ENCODE data around the gene PARD3B. TPM values are rescaled to one million over a fixed set of nuclear protein-coding genes. Genes with fewer than 3 reads are reported as not detected.

PARD3B gene
- total and polyA plus RNA-seq, 2 of the 13 experiments (the other 11 are each of a cell fraction or from before 2014, with no cell fraction given): 0.71 to 2.3 TPM

DNA sequence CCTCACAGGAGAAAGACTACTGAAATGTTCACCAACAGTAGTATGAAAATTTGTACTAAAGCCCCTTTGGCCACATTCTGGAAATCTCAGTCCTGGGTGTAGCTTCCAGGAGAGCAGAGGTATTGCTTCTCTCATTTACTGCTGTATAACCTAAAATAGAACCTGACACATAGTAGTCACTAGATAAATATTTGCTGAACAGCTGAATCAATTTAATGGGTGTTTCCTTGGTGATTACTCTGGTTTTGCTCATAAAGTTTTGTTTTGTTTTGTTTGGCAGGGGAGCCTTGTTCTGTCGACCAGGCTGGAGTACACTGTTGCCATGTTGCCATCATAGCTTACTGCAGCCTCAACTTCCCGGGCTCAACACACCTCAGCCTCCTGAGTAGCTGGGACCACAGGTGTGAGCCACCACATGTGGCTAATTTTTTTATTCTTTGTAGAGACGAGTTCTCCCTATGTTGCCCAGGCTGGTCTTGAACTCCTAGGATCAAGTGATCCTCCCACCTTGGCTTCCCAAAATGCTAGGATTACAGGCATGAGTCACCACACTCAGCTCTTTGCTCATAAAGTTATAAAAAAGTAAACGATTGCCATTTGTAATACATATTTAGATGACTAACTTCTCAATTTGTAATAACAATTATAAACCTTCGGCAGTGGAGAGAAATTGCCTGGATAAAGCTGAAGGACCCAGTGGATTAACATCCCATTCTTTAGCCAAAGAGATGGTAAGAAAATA, 11.5 kb upstream of the PARD3B start:
- ATAC-seq (no peak), DNase-seq (ENCODE audit: low spot score) (no peak), FAIRE-seq (no peak)
- Histone ChIP-seq H3K36me3 (replicated peaks in 1 of 2; ENCODE audit: control insufficient read depth in 1 of 2, insufficient read depth in 2 of 2, low read length in 2 of 2) (no peaks in the 10 kb centered on the region), H3K79me2 (ENCODE audit: insufficient read depth, low read length) (no peaks in the 10 kb centered on the region), H3K27ac (ENCODE audit: extremely low read length, insufficient read depth, low read length) (no peak overlapping the region), H3K27me3 (ENCODE audit: control insufficient read depth in 1 of 2, insufficient read depth in 2 of 2, low read length in 2 of 2) (no peaks in the 10 kb centered on the region), H3K4me1 (ENCODE audit: insufficient read depth, low read length) (no peaks in the 10 kb centered on the region), H3K4me3 (replicated peaks in 1 of 3; ENCODE audit: insufficient read depth in 1 of 3, low read depth in 2 of 3, low read length in 3 of 3) (no peak overlapping the region), H2AFZ (ENCODE audit: low read length) (no peak overlapping the region), H4K20me1 (ENCODE audit: insufficient read depth, low read length) (no peaks in the 10 kb centered on the region), H3K4me2 (ENCODE audit: low read depth, low read length) (no peak overlapping the region), H3K9ac (ENCODE audit: insufficient read depth, low read depth, low read length) (no peak overlapping the region), H3K9me3 (ENCODE audit: low read length) (no peaks in the 10 kb centered on the region)
- intact Hi-C loops (cut with micrococcal nuclease; ENCODE audit: unreplicated experiment) (no loop called here), in situ Hi-C loops (cut with HindIII; ENCODE audit: extremely low pct_ligation_motif_present, low pct_unique_long_range_greater_than_20kb) (no loop called here)
- no TSS peak for BruUV-seq (replicated peaks)
- ChIA-PET POLR2A (no interaction called here), CTCF (ENCODE audit: low intra/inter-chr PET ratio, low total read pairs) (no interaction called here)
- 49% methylated on average over 5 of the region's 5 CpGs for WGBS (ENCODE audit: low lambda C conversion rate)
- TF ChIP-seq ZBTB40 (IDR thresholded peaks at IDR 0.05): no peak
- TF ChIP-seq ZBTB40 (CRISPR knock-in tag; IDR thresholded peaks at IDR 0.05): peak; percentile 67; the same call in 1 of the 2 replicates
- TF ChIP-seq ZNF652 (CRISPR knock-in tag; IDR thresholded peaks at IDR 0.05; ENCODE audit: borderline replicate concordance, low read depth): no peak
- TF ChIP-seq, protein P1, sequence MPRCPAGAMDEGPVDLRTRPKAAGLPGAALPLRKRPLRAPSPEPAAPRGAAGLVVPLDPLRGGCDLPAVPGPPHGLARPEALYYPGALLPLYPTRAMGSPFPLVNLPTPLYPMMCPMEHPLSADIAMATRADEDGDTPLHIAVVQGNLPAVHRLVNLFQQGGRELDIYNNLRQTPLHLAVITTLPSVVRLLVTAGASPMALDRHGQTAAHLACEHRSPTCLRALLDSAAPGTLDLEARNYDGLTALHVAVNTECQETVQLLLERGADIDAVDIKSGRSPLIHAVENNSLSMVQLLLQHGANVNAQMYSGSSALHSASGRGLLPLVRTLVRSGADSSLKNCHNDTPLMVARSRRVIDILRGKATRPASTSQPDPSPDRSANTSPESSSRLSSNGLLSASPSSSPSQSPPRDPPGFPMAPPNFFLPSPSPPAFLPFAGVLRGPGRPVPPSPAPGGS (CRISPR knock-in tag; IDR thresholded peaks at IDR 0.05): no peak

Measured in HepG2 (cell line).